Measurements from ENCODE around the gene ZNF580. TPM values are rescaled to one million over a fixed set of nuclear protein-coding genes. Genes with fewer than 3 reads are reported as not detected.
A peak's percentile ranks its signal among the peaks of the same experiment; 100 is the strongest.

ZNF580 gene
- polyA plus RNA-seq, 3 donors: 9.7 to 46.5 (median 10.7) TPM

DNA sequence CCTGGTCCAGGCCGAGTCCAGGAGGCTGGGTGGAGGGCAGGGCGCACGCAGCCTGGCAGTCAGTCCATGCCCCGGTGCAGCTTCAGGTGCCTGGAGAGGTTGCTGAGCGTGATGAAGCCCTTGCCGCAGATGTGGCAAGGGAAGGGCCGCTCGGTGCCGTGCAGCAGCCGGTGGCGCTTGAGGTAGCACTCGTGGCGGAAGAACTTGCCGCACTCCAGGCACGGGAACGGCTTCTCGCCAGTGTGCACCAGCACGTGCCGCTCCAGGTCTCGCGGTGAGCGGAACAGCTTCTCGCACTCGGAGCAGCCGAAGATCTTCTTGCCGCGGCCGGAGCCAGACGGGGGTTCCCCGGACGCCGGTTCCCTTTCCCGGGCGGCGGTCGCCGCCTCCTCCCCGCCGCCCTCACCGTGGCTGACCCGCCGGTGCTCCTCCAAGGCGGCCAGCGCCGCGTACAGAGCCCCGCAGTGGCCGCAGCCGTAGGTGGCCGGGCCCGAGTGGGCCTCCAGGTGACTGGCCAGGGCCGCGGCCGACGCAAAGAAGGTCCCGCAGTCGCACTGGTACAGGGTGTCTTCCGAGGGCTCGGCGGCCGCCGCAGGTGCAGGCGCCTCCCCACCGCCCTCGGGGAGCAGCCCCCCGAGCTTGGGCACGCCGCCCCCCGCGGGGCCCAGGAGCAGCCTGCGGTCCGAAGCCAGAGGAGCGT, 48.3 kb upstream of the ZNF580 start:
- Histone ChIP-seq H3K36me3 (replicated peaks in 1 of 2; ENCODE audit: control insufficient read depth in 1 of 2, insufficient read depth in 2 of 2, low read length in 2 of 2) (peaks cover 24 to 38% of the 10 kb centered on the region in 2 donors), H4K20me1 (ENCODE audit: insufficient read depth, low read length) (no peaks in the 10 kb centered on the region), H3K79me2 (ENCODE audit: insufficient read depth, low read length) (no peaks in the 10 kb centered on the region), H3K27me3 (ENCODE audit: control insufficient read depth in 2 of 2, insufficient read depth in 2 of 2, low read length in 2 of 2) (no peaks in the 10 kb centered on the region), H3K4me2 (replicated peaks; ENCODE audit: extremely low read depth, low read length, poor library complexity, severe bottlenecking) (no peak overlapping the region), H3K4me1 (ENCODE audit: control insufficient read depth in 1 of 2, insufficient read depth in 2 of 2, low read length in 2 of 2) (peaks cover under 1% of the 10 kb centered on the region in 2 donors), H3K27ac (ENCODE audit: low read depth in 1 of 2, low read length in 2 of 2) (no peak overlapping the region), H3K4me3 (replicated peaks in 1 of 3; ENCODE audit: low read depth in 2 of 3, low read length in 3 of 3) (no peak overlapping the region), H3K9ac (ENCODE audit: insufficient read depth, low read length, poor library complexity, severe bottlenecking) (no peak overlapping the region), H3K9me3 (replicated peaks in 1 of 2; ENCODE audit: control insufficient read depth in 1 of 2, insufficient read depth in 1 of 2, low read length in 2 of 2) (peaks cover 0 to 10% of the 10 kb centered on the region in 2 donors), H2AFZ (ENCODE audit: insufficient read depth, low read depth, low read length, poor library complexity, severe bottlenecking) (no peak overlapping the region)
- Mint-ChIP-seq H3K4me1 (no peaks in the 10 kb centered on the region), H3K4me3 (no peak overlapping the region), H3K27ac (no peak overlapping the region), H3K9me3 (peaks cover 6 to 16% (median 9%) of the 10 kb centered on the region in 7 donors), H3K27me3 (ENCODE audit: low read depth in 3 of 3) (peaks cover 0 to 3% (median 0%) of the 10 kb centered on the region in 3 donors), H3K36me3 (peaks cover 29 to 41% of the 10 kb centered on the region in 2 donors)
- no peak for TF ChIP-seq CTCF (IDR thresholded peaks at IDR 0.05)
- intact Hi-C loops (cut with micrococcal nuclease): no loop called here
- DNase-seq: no peak
- 98% methylated on average over 70 of the region's 73 CpGs for WGBS (ENCODE audit: insufficient coverage)

DNA sequence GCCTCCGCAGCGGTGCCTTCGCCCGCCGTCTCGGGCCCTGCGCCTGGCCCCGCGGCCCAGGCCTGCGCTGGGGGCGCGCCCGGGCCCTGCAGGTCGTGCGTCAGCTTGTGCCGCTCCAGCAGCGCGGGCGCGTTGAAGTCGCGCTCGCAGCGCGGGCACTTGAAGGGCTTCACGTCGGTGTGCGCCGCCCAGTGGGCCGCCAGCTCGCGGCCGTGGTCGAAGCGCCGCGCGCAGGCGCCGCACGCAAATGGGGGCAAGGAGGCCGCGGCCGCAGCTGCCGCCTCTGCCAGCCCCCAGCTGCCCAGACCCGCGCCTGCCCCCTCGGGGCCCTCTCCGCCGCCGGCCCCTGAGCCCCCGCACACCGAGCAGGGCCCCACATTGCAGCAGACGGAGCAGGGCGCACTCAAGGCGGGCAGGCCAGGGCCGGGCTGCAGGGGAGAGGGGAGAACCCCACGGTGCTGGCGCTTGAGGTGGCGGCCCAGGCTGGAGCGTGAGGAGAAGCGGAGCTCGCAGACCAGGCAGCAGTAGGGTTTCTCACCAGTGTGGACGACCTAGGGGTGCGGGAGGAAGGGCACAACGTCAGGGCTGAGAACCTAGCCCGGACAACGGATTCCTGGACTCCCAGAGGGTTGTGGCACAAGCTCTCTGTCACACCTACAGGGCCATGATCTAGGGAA, 47.6 kb upstream of the ZNF580 start:
- H3K9me3 ChIP-seq (replicated peaks in 1 of 2; ENCODE audit: control insufficient read depth in 1 of 2, insufficient read depth in 1 of 2, low read length in 2 of 2): peaks cover 0 to 10% of the 10 kb centered on the region in 2 donors
- H3K79me2 ChIP-seq (ENCODE audit: insufficient read depth, low read length): peaks cover 4% of the 10 kb centered on the region
- H3K4me2 ChIP-seq (replicated peaks; ENCODE audit: extremely low read depth, low read length, poor library complexity, severe bottlenecking): no peak overlapping the region
- H3K27ac ChIP-seq (ENCODE audit: low read depth in 1 of 2, low read length in 2 of 2): no peak overlapping the region
- H3K9ac ChIP-seq (ENCODE audit: insufficient read depth, low read length, poor library complexity, severe bottlenecking): no peak overlapping the region
- H3K27me3 ChIP-seq (ENCODE audit: control insufficient read depth in 2 of 2, insufficient read depth in 2 of 2, low read length in 2 of 2): no peaks in the 10 kb centered on the region
- peak overlapping the region in 1 of 7 donors; percentile 64 for H3K27ac Mint-ChIP-seq
- H2AFZ ChIP-seq (ENCODE audit: insufficient read depth, low read depth, low read length, poor library complexity, severe bottlenecking): no peak overlapping the region
- DNase-seq: no peak
- TF ChIP-seq CTCF (IDR thresholded peaks at IDR 0.05): no peak
- H3K36me3 Mint-ChIP-seq: peaks cover 29 to 41% of the 10 kb centered on the region in 2 donors
- H3K9me3 Mint-ChIP-seq: peaks cover 6 to 16% (median 12%) of the 10 kb centered on the region in 7 donors
- intact Hi-C loops (cut with micrococcal nuclease): no loop called here
- no peak overlapping the region for H3K4me3 ChIP-seq (replicated peaks in 1 of 3; ENCODE audit: low read depth in 2 of 3, low read length in 3 of 3)
- H3K4me3 Mint-ChIP-seq: no peak overlapping the region
- H3K4me1 ChIP-seq (ENCODE audit: control insufficient read depth in 1 of 2, insufficient read depth in 2 of 2, low read length in 2 of 2): no peaks in the 10 kb centered on the region
- no peaks in the 10 kb centered on the region for H4K20me1 ChIP-seq (ENCODE audit: insufficient read depth, low read length)
- H3K36me3 ChIP-seq (replicated peaks in 1 of 2; ENCODE audit: control insufficient read depth in 1 of 2, insufficient read depth in 2 of 2, low read length in 2 of 2): peaks cover 24 to 38% of the 10 kb centered on the region in 2 donors
- WGBS (ENCODE audit: insufficient coverage): 97% methylated on average over 60 of the region's 68 CpGs
- H3K4me1 Mint-ChIP-seq: no peaks in the 10 kb centered on the region
- H3K27me3 Mint-ChIP-seq (ENCODE audit: low read depth in 3 of 3): peaks cover 0 to 3% (median 0%) of the 10 kb centered on the region in 3 donors

Data from CD14-positive monocyte (primary cell).